Small intestine (tissue), 7 donors: ENCODE results near the gene SYNPO. TPM values are rescaled to one million over a fixed set of nuclear protein-coding genes. Genes with fewer than 3 reads are reported as not detected.

Experiments
- DNase-seq, 2 donors: peaks; one replicate each; pipeline versions ENCODE4 v3.0.0 to v3.0.0-alpha.2; 2013
- FAIRE-seq: peaks from 2 replicates; lab custom pipeline; 2012; peaks lifted over from hg19 to GRCh38; lab: Jason Lieb, UNC
- H3K27ac ChIP-seq, 3 donors: one replicate each; pipeline ENCODE4 v1.5.1; 2013; ENCODE audit warnings: low read length in 2 of 3, mild to moderate bottlenecking in 2 of 3, control low read depth in 1 of 3, inconsistent platforms in 1 of 3, low read depth in 1 of 3, moderate library complexity in 1 of 3
- H3K27me3 ChIP-seq, 3 donors: one replicate each; pipeline ENCODE4 v1.6.1; 2013; ENCODE audit warnings: low read length in 3 of 3, inconsistent platforms in 1 of 3; ENCODE audit not compliant: control insufficient read depth in 3 of 3, insufficient read depth in 3 of 3
- H3K36me3 ChIP-seq, 3 donors: one replicate each; pipeline ENCODE4 v1.6.1; 2013; ENCODE audit warnings: low read length in 3 of 3, inconsistent platforms in 1 of 3, low read depth in 1 of 3, mild to moderate bottlenecking in 1 of 3, moderate library complexity in 1 of 3; ENCODE audit not compliant: control insufficient read depth in 3 of 3, insufficient read depth in 2 of 3
- H3K4me1 ChIP-seq, 3 donors: one replicate each; pipeline ENCODE4 v1.6.1; 2013; ENCODE audit warnings: low read length in 2 of 3, inconsistent platforms in 1 of 3, low read depth in 1 of 3, mild to moderate bottlenecking in 1 of 3, moderate library complexity in 1 of 3; ENCODE audit not compliant: control insufficient read depth in 3 of 3, insufficient read depth in 2 of 3
- H3K4me3 ChIP-seq, 3 donors: one replicate each; pipeline ENCODE4 v1.5.1; 2013; ENCODE audit warnings: low read length in 3 of 3, control low read depth in 1 of 3, inconsistent platforms in 1 of 3, low read depth in 1 of 3, mild to moderate bottlenecking in 1 of 3, moderate library complexity in 1 of 3
- H3K9me3 ChIP-seq, 2 donors: one replicate each; pipeline ENCODE4 v1.6.1; 2013; ENCODE audit warnings: low read depth in 1 of 2, low read length in 1 of 2; ENCODE audit not compliant: control insufficient read depth in 2 of 2, insufficient read depth in 1 of 2
- WGBS, 3 donors: extraction: QIAGEN DNeasy Blood & Tissue Kit; methylation state at CpG; one replicate each; pipeline ENCODE4 v1.1.7; 2013; 5-methylcytosine and 5-hydroxymethylcytosine counted together
- polyA plus RNA-seq, 4 donors: library from polyadenylated mRNA; stranded (reverse) in 3 of 4; unstranded in 1 of 4; fragments of 200-250 nt in 3 of 4; fragments of 120-200 nt in 1 of 4; gene quantifications; one replicate each; pipeline versions ENCODE4 v1.2.1 to v1.2.3, GENCODE V29; 2013
- donor health status: healthy with polysubstance abuse.
- donor health status: control.
- donor health status: control.
- donor health status: Bipolar disorder and iron deficiency.
- donor health status: healthy.

Gene SYNPO
- polyA plus RNA-seq, 4 donors, result 23.2 to 44.0 (median 30.3) TPM

- Histone ChIP-seq H3K27me3 (peaks cover 0 to under 1% (median 0%) of the 10 kb centered on the region in 3 donors), H3K27ac (peak overlapping the region in 1 of 3 donors; percentile 43), H3K36me3 (peaks cover 0 to 33% (median 0%) of the 10 kb centered on the region in 3 donors), H3K4me1 (peaks cover 0 to 9% (median 0%) of the 10 kb centered on the region in 3 donors), H3K9me3 (no peaks in the 10 kb centered on the region), H3K4me3 (peak overlapping the region; percentile 33 to 55 (median 43))
- DNase-seq (peak; percentile 50 to 90), FAIRE-seq (no peak)
- WGBS, 3 donors, result 1 to 3% (median 2%) methylated on average over 50 to 99 of the region's 99 CpGs
Measured at GRCh38 chr5:150656191-150657132, 16.0 kb downstream of the SYNPO start.

- no peak for DNase-seq
- FAIRE-seq, result no peak
- WGBS, 3 donors, result 88 to 92% (median 92%) methylated on average over 4 of the region's 4 CpGs
- Histone ChIP-seq H3K27ac (no peak overlapping the region), H3K4me1 (peaks cover 0 to 9% (median 0%) of the 10 kb centered on the region in 3 donors), H3K4me3 (no peak overlapping the region), H3K9me3 (no peaks in the 10 kb centered on the region), H3K36me3 (peaks cover 0 to 16% (median 0%) of the 10 kb centered on the region in 3 donors), H3K27me3 (peaks cover 0 to 12% (median 0%) of the 10 kb centered on the region in 3 donors)
Measured at GRCh38 chr5:150658121-150658520, 17.7 kb downstream of the SYNPO start.

- Histone ChIP-seq H3K27me3 (peaks cover 0 to 12% (median 0%) of the 10 kb centered on the region in 3 donors), H3K36me3 (peaks cover 0 to 11% (median 0%) of the 10 kb centered on the region in 3 donors), H3K4me3 (no peak overlapping the region), H3K27ac (no peak overlapping the region), H3K9me3 (no peaks in the 10 kb centered on the region), H3K4me1 (peaks cover 0 to 9% (median 0%) of the 10 kb centered on the region in 3 donors)
- WGBS, 3 donors, result 37 to 61% (median 38%) methylated on average over 3 of the region's 3 CpGs
- DNase-seq (no peak), FAIRE-seq (no peak)
Measured at GRCh38 chr5:150658699-150659265, 18.3 kb downstream of the SYNPO start.

- peaks cover 0 to 11% (median 0%) of the 10 kb centered on the region in 3 donors for H3K36me3 ChIP-seq
- no peaks in the 10 kb centered on the region for H3K9me3 ChIP-seq
- peak overlapping the region in 1 of 3 donors; percentile 27 for H3K27ac ChIP-seq
- H3K4me3 ChIP-seq, result no peak overlapping the region
- 70 to 79% (median 76%) methylated on average over 11 of the region's 11 CpGs for WGBS, 3 donors
- peaks cover 0 to 12% (median 0%) of the 10 kb centered on the region in 3 donors for H3K27me3 ChIP-seq
- FAIRE-seq, result no peak
- DNase-seq, result no peak
- H3K4me1 ChIP-seq, result peaks cover 0 to 9% (median 0%) of the 10 kb centered on the region in 3 donors
Measured at GRCh38 chr5:150659360-150660107, 19.1 kb downstream of the SYNPO start.

- peaks cover 0 to 9% (median 0%) of the 10 kb centered on the region in 3 donors for H3K36me3 ChIP-seq
- DNase-seq (no peak), FAIRE-seq (no peak)
- 58 to 67% (median 62%) methylated on average over 4 of the region's 4 CpGs for WGBS, 3 donors
- H3K4me1 ChIP-seq, result peaks cover 0 to 9% (median 0%) of the 10 kb centered on the region in 3 donors
- peaks cover 0 to 17% (median 0%) of the 10 kb centered on the region in 3 donors for H3K27me3 ChIP-seq
- no peak overlapping the region for H3K4me3 ChIP-seq
- no peaks in the 10 kb centered on the region for H3K9me3 ChIP-seq
- H3K27ac ChIP-seq, result peak overlapping the region in 1 of 3 donors; percentile 27
Measured at GRCh38 chr5:150660108-150660831, 19.8 kb downstream of the SYNPO start.

- Histone ChIP-seq H3K27me3 (peaks cover 0 to 17% (median 0%) of the 10 kb centered on the region in 3 donors), H3K4me1 (peaks cover 0 to 7% (median 0%) of the 10 kb centered on the region in 3 donors), H3K9me3 (no peaks in the 10 kb centered on the region), H3K36me3 (peaks cover 0 to 5% (median 0%) of the 10 kb centered on the region in 3 donors), H3K27ac (peak within 1 kb of the TSS in 1 of 3 donors; percentile 27), H3K4me3 (no peak within 1 kb of the TSS)
- FAIRE-seq (no peak), DNase-seq (no peak)
- 70 to 77% (median 72%) methylated on average over 7 of the region's 7 CpGs for WGBS, 3 donors
Measured at GRCh38 chr5:150661086-150661485, 20.6 kb downstream of the SYNPO start, which contains the start of gene MYOZ3. TSS of gene MYOZ3 (plus strand) at chr5:150661251. CDS start at chr5:150662942, 1,691 bp downstream.

GRCh38 chr5:150661821-150662596, 21.5 kb downstream of the SYNPO start:
- H3K4me1 ChIP-seq, result peaks cover 0 to 4% (median 0%) of the 10 kb centered on the region in 3 donors
- no peak overlapping the region for H3K27ac ChIP-seq
- DNase-seq (no peak), FAIRE-seq (no peak)
- no peak overlapping the region for H3K4me3 ChIP-seq
- 83 to 86% (median 84%) methylated on average over 10 of the region's 10 CpGs for WGBS, 3 donors
- no peaks in the 10 kb centered on the region for H3K9me3 ChIP-seq
- peaks cover 0 to 5% (median 0%) of the 10 kb centered on the region in 3 donors for H3K36me3 ChIP-seq
- peaks cover 0 to 17% (median 0%) of the 10 kb centered on the region in 3 donors for H3K27me3 ChIP-seq
